ENCODE data around the gene NFYA.

DNA sequence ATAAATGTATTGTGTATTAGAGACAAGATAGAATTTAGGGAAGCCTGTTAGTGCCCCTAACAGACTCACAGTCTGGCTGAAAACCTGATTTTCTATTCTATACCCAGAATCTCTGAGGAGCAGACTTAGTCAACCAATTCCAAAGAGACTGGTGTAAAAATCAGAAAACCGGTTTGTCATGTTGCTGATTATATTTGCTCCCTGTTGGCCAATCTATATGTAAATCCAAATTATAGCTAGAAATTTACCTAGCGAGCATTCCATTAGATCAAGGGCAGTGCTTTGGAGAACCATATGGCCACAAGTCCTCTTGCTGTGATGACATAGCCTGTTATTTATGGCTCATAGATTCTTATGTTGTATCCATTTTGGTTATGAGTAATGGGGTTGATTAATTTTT lies 4.8 kb downstream of the NFYA start:
- TF ChIP-seq POLR2A (IDR thresholded peaks at IDR 0.05) = no peak
- TF ChIP-seq, protein P1, sequence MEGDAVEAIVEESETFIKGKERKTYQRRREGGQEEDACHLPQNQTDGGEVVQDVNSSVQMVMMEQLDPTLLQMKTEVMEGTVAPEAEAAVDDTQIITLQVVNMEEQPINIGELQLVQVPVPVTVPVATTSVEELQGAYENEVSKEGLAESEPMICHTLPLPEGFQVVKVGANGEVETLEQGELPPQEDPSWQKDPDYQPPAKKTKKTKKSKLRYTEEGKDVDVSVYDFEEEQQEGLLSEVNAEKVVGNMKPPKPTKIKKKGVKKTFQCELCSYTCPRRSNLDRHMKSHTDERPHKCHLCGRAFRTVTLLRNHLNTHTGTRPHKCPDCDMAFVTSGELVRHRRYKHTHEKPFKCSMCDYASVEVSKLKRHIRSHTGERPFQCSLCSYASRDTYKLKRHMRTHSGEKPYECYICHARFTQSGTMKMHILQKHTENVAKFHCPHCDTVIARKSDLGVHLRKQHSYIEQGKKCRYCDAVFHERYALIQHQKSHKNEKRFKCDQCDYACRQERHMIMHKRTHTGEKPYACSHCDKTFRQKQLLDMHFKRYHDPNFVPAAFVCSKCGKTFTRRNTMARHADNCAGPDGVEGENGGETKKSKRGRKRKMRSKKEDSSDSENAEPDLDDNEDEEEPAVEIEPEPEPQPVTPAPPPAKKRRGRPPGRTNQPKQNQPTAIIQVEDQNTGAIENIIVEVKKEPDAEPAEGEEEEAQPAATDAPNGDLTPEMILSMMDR (IDR thresholded peaks at IDR 0.05) = no peak
- TF ChIP-seq POLR2AphosphoS5 (IDR thresholded peaks at IDR 0.05) = no peak

Data from prostate gland (tissue), 2 donors.